GM18508 (cell line): ENCODE data around the gene KCNK3.

Experiments used
- ATAC-seq: cut with Tn5 transposase; IDR thresholded peaks from one replicate; pipeline ENCODE4 v1.9.1; 2021; ENCODE audit warnings: moderate number of reproducible peaks; ENCODE audit not compliant: insufficient read depth, unreplicated experiment

Gene KCNK3

GRCh38 chr2:26724784-26725520 is 32.4 kb downstream of the KCNK3 start:
- no peak for ATAC-seq

GRCh38 chr2:26725521-26725820 is 32.9 kb downstream of the KCNK3 start:
- no peak for ATAC-seq

- no peak for ATAC-seq
These were observed 33.7 kb downstream of the KCNK3 start for GRCh38 chr2:26726228-26726627.

GRCh38 chr2:26727641-26728561 is 35.4 kb downstream of the KCNK3 start:
- ATAC-seq: no peak

GRCh38 chr2:26729311-26729710 is 36.8 kb downstream of the KCNK3 start:
- ATAC-seq: no peak

- no peak for ATAC-seq
These were observed 38.2 kb downstream of the KCNK3 start for GRCh38 chr2:26730549-26731344.

- no peak for ATAC-seq
These were observed 39.2 kb downstream of the KCNK3 start for GRCh38 chr2:26731714-26732113.

GRCh38 chr2:26732446-26732845 is 39.9 kb downstream of the KCNK3 start:
- no peak for ATAC-seq

- ATAC-seq: no peak
These were observed 40.9 kb downstream of the KCNK3 start for GRCh38 chr2:26733413-26733812.

- ATAC-seq: no peak
These were observed 42.6 kb downstream of the KCNK3 start for GRCh38 chr2:26735097-26735496.

GRCh38 chr2:26735883-26736588 is 43.5 kb downstream of the KCNK3 start:
- ATAC-seq: no peak

- no peak for ATAC-seq
These were observed 44.7 kb downstream of the KCNK3 start for GRCh38 chr2:26737221-26737620.

- no peak for ATAC-seq
These were observed 46.0 kb downstream of the KCNK3 start for GRCh38 chr2:26738481-26738880.

GRCh38 chr2:26739514-26739913 is 47.0 kb downstream of the KCNK3 start:
- ATAC-seq: no peak

- ATAC-seq: no peak
These were observed 47.8 kb downstream of the KCNK3 start for GRCh38 chr2:26740346-26740745.

GRCh38 chr2:26740890-26741302 is 48.4 kb downstream of the KCNK3 start:
- ATAC-seq: no peak

GRCh38 chr2:26742048-26742770 is 49.7 kb downstream of the KCNK3 start:
- no peak for ATAC-seq

- ATAC-seq: no peak
These were observed 51.3 kb downstream of the KCNK3 start for GRCh38 chr2:26743852-26744251.

- no peak for ATAC-seq
These were observed 52.4 kb downstream of the KCNK3 start for GRCh38 chr2:26744953-26745352.
